Esophagus squamous epithelium (tissue), 5 donors: ENCODE results near the gene MRPL43. TPM values are rescaled to one million over a fixed set of nuclear protein-coding genes. Genes with fewer than 3 reads are reported as not detected.
"Not testable (repeated sequence)": the region's sequence is repeated elsewhere in the genome, so short reads cannot be mapped to it uniquely, and the experiment has no call there.

Experiments used
- DNase-seq: peaks from one replicate; lab custom pipeline; 2025; lab: John Stamatoyannopoulos, UW
- H3K27ac ChIP-seq, 4 donors: fragments of 200-600 bp; sonication (generic); one replicate each; pipeline ENCODE4 v1.5.1; 2016 to 2019; ENCODE audit warnings: mild to moderate bottlenecking in 1 of 4
- H3K27me3 ChIP-seq, 4 donors: fragments of 200-600 bp; sonication (generic); 1 replicate in 3 of 4; 2 replicates in 1 of 4; pipeline versions ENCODE4 v1.5.1 to v1.6.0; 2017 to 2021; ENCODE audit warnings: antibody characterized with exemption in 1 of 4
- H3K36me3 ChIP-seq, 3 donors: fragments of 200-600 bp; sonication (generic); one replicate each; pipeline ENCODE4 v1.5.1; 2016 to 2019
- H3K4me1 ChIP-seq, 3 donors: fragments of 200-600 bp; sonication (generic); one replicate each; pipeline ENCODE4 v1.5.1; 2017 to 2019
- H3K4me3 ChIP-seq, 4 donors: fragments of 200-600 bp; sonication (generic); 1 replicate in 3 of 4; 2 replicates in 1 of 4; pipeline ENCODE4 v1.5.1; 2016 to 2019; ENCODE audit warnings: mild to moderate bottlenecking in 2 of 4, moderate library complexity in 1 of 4
- H3K9me3 ChIP-seq, 3 donors: fragments of 200-600 bp; sonication (generic); one replicate each; pipeline ENCODE4 v1.5.1; 2016 to 2019
- CTCF ChIP-seq, 6 experiments: fragments of 450-650 bp in 4 of 6; fragments of 200-600 bp in 2 of 6; sonication (generic) in 2 of 6; IDR thresholded peaks; one replicate each; pipeline ENCODE4 v1.5.1; 2016 to 2019; ENCODE audit warnings: antibody characterized with exemption in 6 of 6, mild to moderate bottlenecking in 4 of 6, moderate library complexity in 4 of 6
- POLR2A ChIP-seq, 4 donors: fragments of 450-650 bp; IDR thresholded peaks; one replicate each; pipeline ENCODE4 v1.6.1; 2017; ENCODE audit warnings: antibody characterized with exemption in 4 of 4, mild to moderate bottlenecking in 4 of 4, moderate library complexity in 3 of 4
- WGBS, 2 donors: methylation state at CpG; one replicate each; pipeline ENCODE4 v1.1.5; 2018; 5-methylcytosine and 5-hydroxymethylcytosine counted together
- intact Hi-C: fragments of 100-400 bp; cut with DNase I; formaldehyde crosslinking; loops from one replicate; pipeline ENCODE4 v1.15.0; 2022
- total RNA-seq, 4 donors: library from RNA; depleted of rRNA; stranded (reverse); fragments of >200 nt; gene quantifications; one replicate each; pipeline ENCODE4 v1.1.0, GENCODE V29; 2016
- donor health status: DM: yes; HTN: yes; CAD: no.

MRPL43 gene
- total RNA-seq = 10 to 100 TPM; 52.7 to 71.9 (median 60.7) TPM

DNA sequence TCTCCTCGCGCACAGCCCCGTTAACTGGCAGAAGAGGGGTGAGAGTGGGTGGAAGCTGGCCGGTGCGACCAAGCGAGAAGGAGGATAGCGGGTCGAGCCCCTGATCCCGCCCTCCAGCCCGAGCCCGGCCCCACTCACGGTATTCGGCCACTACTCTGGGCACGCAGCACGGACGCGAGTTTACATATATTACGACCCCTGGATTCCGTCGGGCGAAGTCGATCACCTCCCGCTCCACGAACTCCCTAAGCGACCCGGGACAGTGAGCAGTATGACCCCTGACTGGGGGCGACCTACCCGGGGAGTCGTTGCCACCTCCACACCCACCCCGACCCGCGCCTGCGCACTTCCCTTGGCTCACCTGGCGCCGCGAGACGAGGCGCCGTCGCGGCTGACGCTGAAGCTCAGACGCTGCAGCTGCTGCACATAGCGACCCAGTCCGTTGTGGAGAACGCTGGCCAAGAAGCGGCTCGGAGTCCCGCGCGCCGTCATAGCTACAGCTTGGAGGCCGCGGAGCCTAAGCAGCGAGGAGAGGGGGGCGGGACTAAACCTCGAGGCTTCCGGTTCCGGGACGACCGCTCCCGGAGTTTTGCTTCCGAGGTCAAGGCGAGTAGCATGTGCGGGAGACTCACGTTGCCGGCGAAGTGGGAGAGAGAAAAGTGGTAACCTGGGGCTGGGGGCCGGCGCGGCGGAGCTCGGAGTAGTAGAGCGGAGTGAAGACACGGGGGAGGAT is at the start of gene MRPL43, which contains the start of gene TWNK:
Gene MRPL43, minus strand, starts transcription at position 546 of the 733 bp plus-strand sequence. Its CDS starts 54 bp downstream, at position 492.
Gene TWNK, plus strand, starts transcription at position 592 of the 733 bp plus-strand sequence. CDS start 668 bp downstream, outside the sequence.
- WGBS, 2 donors = 0 to 1% methylated on average over 2 to 34 of the region's 75 CpGs
- Histone ChIP-seq H3K27me3 (no peaks in the 10 kb centered on the region), H3K36me3 (peaks cover 18 to 73% (median 19%) of the 10 kb centered on the region in 3 donors), H3K27ac (peak within 1 kb of the TSS; percentile 76 to 89 (median 82)), H3K4me1 (peaks cover 22 to 47% (median 22%) of the 10 kb centered on the region in 3 donors), H3K4me3 (peak within 1 kb of the TSS; percentile 78 to 90 (median 86)), H3K9me3 (no peaks in the 10 kb centered on the region)
- TF ChIP-seq CTCF (IDR thresholded peaks at IDR 0.05) = peak in 1 of 6 experiments; percentile 29
- peak in 1 of 4 donors; percentile 45 for TF ChIP-seq POLR2A (IDR thresholded peaks at IDR 0.05)
- intact Hi-C loops = no loop called here
- no peak for DNase-seq

- no peak for DNase-seq
- Histone ChIP-seq H3K9me3 (no peaks in the 10 kb centered on the region), H3K4me1 (peaks cover 10 to 39% (median 13%) of the 10 kb centered on the region in 3 donors), H3K27me3 (no peaks in the 10 kb centered on the region), H3K4me3 (no peak overlapping the region), H3K27ac (no peak overlapping the region), H3K36me3 (peaks cover 6 to 59% (median 37%) of the 10 kb centered on the region in 3 donors)
- 75 to 100% methylated on average over 1 to 2 of the region's 7 CpGs for WGBS, 2 donors
- intact Hi-C loops = no loop called here
- TF ChIP-seq CTCF (IDR thresholded peaks at IDR 0.05) (no peak), POLR2A (IDR thresholded peaks at IDR 0.05) (no peak)
Measured at GRCh38 chr10:101036726-101037125, 49.4 kb upstream of the MRPL43 start.

- no peaks in the 10 kb centered on the region for H3K27me3 ChIP-seq
- H3K4me1 ChIP-seq = peaks cover 11 to 39% (median 13%) of the 10 kb centered on the region in 3 donors
- H3K9me3 ChIP-seq = no peaks in the 10 kb centered on the region
- DNase-seq = no peak
- 69 to 73% methylated on average over 8 to 10 of the region's 10 CpGs for WGBS, 2 donors
- TF ChIP-seq CTCF (IDR thresholded peaks at IDR 0.05) = no peak
- TF ChIP-seq POLR2A (IDR thresholded peaks at IDR 0.05) = no peak
- no peak overlapping the region for H3K27ac ChIP-seq
- intact Hi-C loops = no loop called here
- H3K36me3 ChIP-seq = peaks cover 6 to 59% (median 37%) of the 10 kb centered on the region in 3 donors
- H3K4me3 ChIP-seq = no peak overlapping the region
Measured at GRCh38 chr10:101035916-101036702, 48.8 kb upstream of the MRPL43 start.

GRCh38 chr10:101035314-101035713 is 48.0 kb upstream of the MRPL43 start:
- H3K4me1 ChIP-seq = peaks cover 16 to 43% (median 19%) of the 10 kb centered on the region in 3 donors

GRCh38 chr10:101034404-101034803 is 47.1 kb upstream of the MRPL43 start:
- H3K27me3 ChIP-seq = peaks cover 0 to 13% (median 0%) of the 10 kb centered on the region in 4 donors
- H3K4me3 ChIP-seq, DNase-seq, H3K27ac ChIP-seq, intact Hi-C loops, H3K9me3 ChIP-seq: not testable (repeated sequence)
- H3K4me1 ChIP-seq = peaks cover 18 to 49% (median 20%) of the 10 kb centered on the region in 3 donors
- 96 to 100% methylated on average over 1 to 4 of the region's 4 CpGs for WGBS, 2 donors
- peaks cover 6 to 49% (median 34%) of the 10 kb centered on the region in 3 donors for H3K36me3 ChIP-seq

More at GRCh38 chr10:101035314-101035713, 48.0 kb upstream of the MRPL43 start:
- intact Hi-C loops = no loop called here
- Histone ChIP-seq H3K27ac (no peak overlapping the region), H3K9me3 (no peaks in the 10 kb centered on the region), H3K27me3 (peaks cover 0 to 4% (median 0%) of the 10 kb centered on the region in 4 donors), H3K36me3 (peaks cover 6 to 58% (median 37%) of the 10 kb centered on the region in 3 donors), H3K4me3 (no peak overlapping the region)
- DNase-seq = no peak
- no CpG with 5 or more reads among the region's 7 CpGs for WGBS, 2 donors
- TF ChIP-seq POLR2A (IDR thresholded peaks at IDR 0.05) (no peak), CTCF (IDR thresholded peaks at IDR 0.05) (no peak)
